H9 (cell line): Measurements from ENCODE around the gene METTL22. TPM values are rescaled to one million over a fixed set of nuclear protein-coding genes. Genes with fewer than 3 reads are reported as not detected.

Experiments used
- DNase-seq: peaks from one replicate; pipeline ENCODE4 v3.0.0-alpha.2; 2017
- H2AFZ ChIP-seq: one replicate; pipeline ENCODE4 v1.6.1; 2013; ENCODE audit warnings: mild to moderate bottlenecking, low read length, control low read depth, moderate library complexity
- H2AK5ac ChIP-seq: 2 replicates; pipeline ENCODE4 v1.6.1; 2013; ENCODE audit warnings: low read length, control low read depth, mixed read lengths; ENCODE audit not compliant: insufficient read length
- H2BK120ac ChIP-seq: one replicate; pipeline ENCODE4 v1.6.1; 2013; ENCODE audit warnings: low read depth, mild to moderate bottlenecking, low read length, control low read depth, inconsistent platforms; ENCODE audit not compliant: poor library complexity, severe bottlenecking
- H2BK12ac ChIP-seq: 2 replicates; pipeline ENCODE4 v1.6.1; 2013; ENCODE audit warnings: low read length, control low read depth, mixed read lengths, low read depth; ENCODE audit not compliant: insufficient read length
- H2BK15ac ChIP-seq: 2 replicates; pipeline ENCODE4 v1.6.1; 2013; ENCODE audit warnings: low read depth, low read length, control low read depth
- H2BK20ac ChIP-seq: one replicate; pipeline ENCODE4 v1.6.1; 2013; ENCODE audit warnings: low read depth, mild to moderate bottlenecking, low read length, control low read depth, inconsistent platforms; ENCODE audit not compliant: poor library complexity, severe bottlenecking
- H2BK5ac ChIP-seq: 2 replicates; pipeline ENCODE4 v1.6.1; 2013; ENCODE audit warnings: low read length, control low read depth, mixed read lengths; ENCODE audit not compliant: insufficient read length
- H3K14ac ChIP-seq: 2 replicates; pipeline ENCODE4 v1.6.1; 2013; ENCODE audit warnings: low read length, control low read depth; ENCODE audit not compliant: insufficient read depth
- H3K18ac ChIP-seq: 2 replicates; pipeline ENCODE4 v1.6.1; 2013; ENCODE audit warnings: low read depth, mild to moderate bottlenecking, mixed read lengths, low read length, control low read depth; ENCODE audit not compliant: insufficient read length
- H3K23ac ChIP-seq: 2 replicates; pipeline ENCODE4 v1.6.1; 2013; ENCODE audit warnings: low read length, control low read depth, mixed read lengths, low read depth; ENCODE audit not compliant: insufficient read length
- H3K23me2 ChIP-seq: 2 replicates; pipeline ENCODE4 v1.6.1; 2013; ENCODE audit warnings: low read depth, mild to moderate bottlenecking, mixed read lengths, low read length, control low read depth; ENCODE audit not compliant: insufficient read length, poor library complexity, severe bottlenecking
- H3K27ac ChIP-seq: 2 replicates; pipeline ENCODE4 v1.5.1; 2013; ENCODE audit warnings: low read length, control low read depth, mixed read lengths, low read depth; ENCODE audit not compliant: insufficient read length
- H3K27me3 ChIP-seq: 2 replicates; pipeline ENCODE4 v1.6.1; 2013; ENCODE audit warnings: low read length, control low read depth, inconsistent platforms; ENCODE audit not compliant: insufficient read depth
- H3K4ac ChIP-seq: 2 replicates; pipeline ENCODE4 v1.6.1; 2013; ENCODE audit warnings: low read depth, mild to moderate bottlenecking, control low read depth, inconsistent platforms, low read length, moderate library complexity
- H3K4me1 ChIP-seq: 2 replicates; pipeline ENCODE4 v1.6.1; 2013; ENCODE audit warnings: low read length, control low read depth, inconsistent platforms; ENCODE audit not compliant: insufficient read depth
- H3K4me2 ChIP-seq: 2 replicates; pipeline ENCODE4 v1.6.1; 2013; ENCODE audit warnings: low read length, control low read depth, mixed read lengths; ENCODE audit not compliant: insufficient read length, insufficient read depth
- H3K56ac ChIP-seq: 2 replicates; pipeline ENCODE4 v1.6.1; 2013; ENCODE audit warnings: low read depth, mild to moderate bottlenecking, mixed read lengths, low read length, control low read depth; ENCODE audit not compliant: insufficient read length
- H3K79me1 ChIP-seq: 2 replicates; pipeline ENCODE4 v1.6.1; 2013; ENCODE audit warnings: low read depth, mild to moderate bottlenecking, moderate library complexity, low read length, control low read depth, inconsistent platforms; ENCODE audit not compliant: insufficient read depth, poor library complexity, severe bottlenecking
- H3K79me2 ChIP-seq: 2 replicates; pipeline ENCODE4 v1.6.1; 2013; ENCODE audit warnings: low read length, control low read depth, inconsistent platforms; ENCODE audit not compliant: insufficient read depth
- H3K9ac ChIP-seq: 2 replicates; pipeline ENCODE4 v1.6.1; 2013; ENCODE audit warnings: low read length, control low read depth, mixed read lengths; ENCODE audit not compliant: insufficient read length; ENCODE audit errors: extremely low read depth
- H3K9me3 ChIP-seq: one replicate; pipeline ENCODE4 v1.6.1; 2013; ENCODE audit warnings: low read depth, low read length, inconsistent platforms; ENCODE audit not compliant: control insufficient read depth
- H3T11ph ChIP-seq: one replicate; pipeline ENCODE4 v1.6.1; 2013; ENCODE audit warnings: mild to moderate bottlenecking, low read length, control low read depth, inconsistent platforms
- H4K20me1 ChIP-seq: one replicate; pipeline ENCODE4 v1.6.1; 2013; ENCODE audit not compliant: control insufficient read depth, insufficient read length, insufficient read depth
- H4K5ac ChIP-seq: 2 replicates; pipeline ENCODE4 v1.6.1; 2013; ENCODE audit warnings: low read depth, mild to moderate bottlenecking, mixed read lengths, low read length, control low read depth; ENCODE audit not compliant: insufficient read length
- H4K8ac ChIP-seq: replicated peaks from 2 replicates; pipeline ENCODE4 v1.6.1; 2013; ENCODE audit warnings: low read length, control low read depth, mixed read lengths, low read depth; ENCODE audit not compliant: insufficient read length
- H4K91ac ChIP-seq: 2 replicates; pipeline ENCODE4 v1.6.1; 2013; ENCODE audit warnings: low read depth, mild to moderate bottlenecking, moderate library complexity, mixed read lengths, low read length, control low read depth; ENCODE audit not compliant: insufficient read length
- H3K27ac Mint-ChIP-seq, 3 experiments: 2 replicates in 2 of 3; 3 replicates in 1 of 3; pipeline ENCODE4 v1.8.0; 2020 to 2021; ENCODE audit warnings: mixed read lengths in 3 of 3, mild to moderate bottlenecking in 1 of 3, moderate library complexity in 1 of 3
- H3K27me3 Mint-ChIP-seq: 2 replicates; pipeline ENCODE4 v1.8.0; 2021; ENCODE audit warnings: low read depth, mild to moderate bottlenecking, moderate library complexity, mixed read lengths
- H3K36me3 Mint-ChIP-seq, 3 experiments: 2 replicates in 2 of 3; 3 replicates in 1 of 3; pipeline ENCODE4 v1.8.0; 2020 to 2021; ENCODE audit warnings: low read depth in 3 of 3, mixed read lengths in 3 of 3; ENCODE audit not compliant: insufficient read depth in 1 of 3
- H3K4me1 Mint-ChIP-seq, 2 experiments: 2 replicates each; pipeline ENCODE4 v1.8.0; 2020; ENCODE audit warnings: mixed read lengths in 2 of 2
- H3K4me3 Mint-ChIP-seq, 2 experiments: 2 replicates in 1 of 2; 3 replicates in 1 of 2; pipeline ENCODE4 v1.8.0; 2020 to 2021; ENCODE audit warnings: mild to moderate bottlenecking in 2 of 2, mixed read lengths in 2 of 2, moderate library complexity in 1 of 2
- H3K9me3 Mint-ChIP-seq, 2 experiments: 2 replicates in 1 of 2; 3 replicates in 1 of 2; pipeline ENCODE4 v1.8.0; 2020; ENCODE audit warnings: mild to moderate bottlenecking in 2 of 2, mixed read lengths in 2 of 2, moderate library complexity in 1 of 2
- CTCF ChIP-seq: fragments of 200-600 bp; sonication (generic); conservative IDR thresholded peaks from 3 replicates; pipeline ENCODE4 v1.8.0; 2021; ENCODE audit warnings: antibody characterized with exemption, mild to moderate bottlenecking
- WGBS: extraction: QIAGEN DNeasy Blood & Tissue Kit; methylation state at CpG from one replicate; pipeline ENCODE4 v1.1.7; 2013; ENCODE audit warnings: missing lambda C conversion rate, low lambda C conversion rate, mixed read lengths; ENCODE audit not compliant: insufficient read length; ENCODE audit errors: extremely low coverage; 5-methylcytosine and 5-hydroxymethylcytosine counted together
- total RNA-seq: library from RNA; stranded (reverse); gene quantifications from 2 replicates; pipeline ENCODE4 v1.2.1, GENCODE V29; 2021

Gene METTL22
- total RNA-seq, 1 experiment from 2014 or later: 51.9 TPM

DNA sequence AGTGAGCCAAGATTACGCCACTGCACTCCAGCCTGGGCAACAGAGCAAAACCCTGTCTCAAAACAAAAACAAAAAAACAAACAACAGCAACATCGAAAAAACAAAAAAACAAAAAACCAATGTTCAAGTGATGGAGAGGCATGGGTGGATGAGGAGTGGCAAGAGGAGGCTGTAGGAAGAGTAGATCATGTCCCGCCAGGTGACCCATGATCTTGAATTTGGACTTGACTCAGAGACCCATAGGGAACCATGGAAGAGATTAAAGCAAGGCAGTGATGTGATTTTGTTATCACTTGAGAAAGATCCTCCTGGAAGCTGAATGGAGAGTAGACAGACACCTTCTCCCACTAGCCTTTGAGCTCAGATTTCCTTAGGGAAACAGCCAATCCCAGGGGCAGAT lies 64.1 kb downstream of the METTL22 start:
- Histone ChIP-seq H3K18ac (no peak overlapping the region), H3K9me3 (no peaks in the 10 kb centered on the region), H3K27ac (no peak overlapping the region), H2BK5ac (no peak overlapping the region), H3T11ph (no peak overlapping the region), H3K79me1 (no peaks in the 10 kb centered on the region), H2BK20ac (no peak overlapping the region), H3K14ac (no peak overlapping the region), H2BK12ac (no peak overlapping the region), H3K27me3 (no peaks in the 10 kb centered on the region), H2AFZ (no peak overlapping the region), H3K4ac (no peak overlapping the region), H2AK5ac (no peak overlapping the region), H3K9ac (no peak overlapping the region), H4K8ac (no peak overlapping the region), H3K56ac (no peak overlapping the region), H3K4me1 (no peaks in the 10 kb centered on the region; the same call in 1 of the 2 replicates), H2BK15ac (no peak overlapping the region), H3K23ac (no peak overlapping the region), H3K4me2 (no peak overlapping the region), H3K23me2 (no peaks in the 10 kb centered on the region), H4K91ac (no peak overlapping the region), H3K79me2 (no peaks in the 10 kb centered on the region), H4K5ac (no peak overlapping the region), H2BK120ac (no peak overlapping the region), H4K20me1 (no peaks in the 10 kb centered on the region)
- H3K27ac Mint-ChIP-seq: peak overlapping the region; percentile 44 to 93 (median 57); a peak in 3 of 7 replicates
- peaks cover 14 to 20% of the 10 kb centered on the region in 2 experiments for H3K4me1 Mint-ChIP-seq
- no peak for TF ChIP-seq CTCF
- peaks cover 9 to 11% of the 10 kb centered on the region in 2 experiments for H3K9me3 Mint-ChIP-seq
- no peaks in the 10 kb centered on the region for H3K27me3 Mint-ChIP-seq
- H3K4me3 Mint-ChIP-seq: peak overlapping the region in 1 of 2 experiments; percentile 14; a peak in 2 of 5 replicates
- no CpG with 5 or more reads among the region's 3 CpGs for WGBS
- DNase-seq: no peak
- peaks cover 8 to 15% (median 9%) of the 10 kb centered on the region in 3 experiments; a peak in 6 of 7 replicates for H3K36me3 Mint-ChIP-seq
